Karpas-422 (cell line): ENCODE measurements around the gene KCNF1. TPM values are rescaled to one million over a fixed set of nuclear protein-coding genes. Genes with fewer than 3 reads are reported as not detected.

ENCODE experiments used
- DNase-seq: peaks from one replicate; pipeline ENCODE4 v3.0.0-alpha.2; 2015
- H2AFZ ChIP-seq: fragments of 200-600 bp; sonication (generic); 2 replicates; pipeline ENCODE4 v1.6.1; 2014; ENCODE audit warnings: antibody characterized with exemption, low read length, mixed read lengths
- H3K27ac ChIP-seq: fragments of 200-600 bp; sonication (generic); 2 replicates; pipeline ENCODE4 v1.5.1; 2014; ENCODE audit warnings: mild to moderate bottlenecking, low read length, moderate library complexity
- H3K27me3 ChIP-seq: fragments of 200-600 bp; sonication (generic); 2 replicates; pipeline ENCODE4 v1.6.1; 2014; ENCODE audit warnings: low read length, mixed read lengths
- H3K36me3 ChIP-seq: fragments of 200-600 bp; sonication (generic); 2 replicates; pipeline ENCODE4 v1.6.1; 2014; ENCODE audit warnings: low read length, mixed read lengths; ENCODE audit not compliant: insufficient read depth
- H3K4me1 ChIP-seq: fragments of 200-600 bp; sonication (generic); 2 replicates; pipeline ENCODE4 v1.6.1; 2014; ENCODE audit warnings: mild to moderate bottlenecking, low read length, mixed read lengths
- H3K4me2 ChIP-seq: fragments of 200-600 bp; sonication (generic); 2 replicates; pipeline ENCODE4 v1.6.1; 2014; ENCODE audit warnings: low read length, low read depth, mild to moderate bottlenecking; ENCODE audit not compliant: poor library complexity, severe bottlenecking
- H3K4me3 ChIP-seq: fragments of 200-600 bp; sonication (generic); 2 replicates; pipeline ENCODE4 v1.5.1; 2014; ENCODE audit warnings: mild to moderate bottlenecking, antibody characterized with exemption, low read length, mixed read lengths
- H3K79me2 ChIP-seq: fragments of 200-600 bp; sonication (generic); 2 replicates; pipeline ENCODE4 v1.6.1; 2014; ENCODE audit warnings: mild to moderate bottlenecking, low read length, mixed read lengths
- H3K9ac ChIP-seq: fragments of 200-600 bp; sonication (generic); 2 replicates; pipeline ENCODE4 v1.6.0; 2014; ENCODE audit warnings: low read length
- H3K9me2 ChIP-seq: fragments of 200-600 bp; sonication (generic), shearing (Covaris generic); replicated peaks from 2 replicates; pipeline ENCODE4 v1.6.0; 2014; ENCODE audit warnings: mild to moderate bottlenecking, low read length, moderate library complexity; ENCODE audit not compliant: insufficient read depth
- H3K9me3 ChIP-seq: fragments of 300-700, 200-600 bp; sonication (generic); 2 replicates; pipeline ENCODE4 v1.6.1; 2014; ENCODE audit warnings: low read length, mixed read lengths
- H4K20me1 ChIP-seq: fragments of 200-600 bp; sonication (generic); 2 replicates; pipeline ENCODE4 v1.6.1; 2014; ENCODE audit warnings: mild to moderate bottlenecking, antibody characterized with exemption, low read length, low read depth; ENCODE audit not compliant: insufficient read depth
- total RNA-seq: library from RNA; depleted of rRNA; stranded (reverse); fragments of >200 nt; shearing (Covaris generic); gene quantifications from 2 replicates; pipeline ENCODE4 v1.2.3, GENCODE V29; 2014; ENCODE audit warnings: low replicate concordance

KCNF1 gene
- total RNA-seq, 1 experiment from 2014 or later, result not detected

GRCh38 chr2:10883801-10884478 lies 27.8 kb upstream of the KCNF1 start:
- no peaks in the 10 kb centered on the region for H3K79me2 ChIP-seq
- H3K4me1 ChIP-seq, result no peaks in the 10 kb centered on the region
- H3K27me3 ChIP-seq, result no peaks in the 10 kb centered on the region
- no peaks in the 10 kb centered on the region for H3K9me2 ChIP-seq
- H4K20me1 ChIP-seq, result no peaks in the 10 kb centered on the region
- no peak for DNase-seq
- no peak overlapping the region for H3K27ac ChIP-seq
- H3K4me2 ChIP-seq, result no peak overlapping the region
- H3K9me3 ChIP-seq, result no peaks in the 10 kb centered on the region
- no peak overlapping the region for H3K4me3 ChIP-seq
- no peak overlapping the region for H2AFZ ChIP-seq
- H3K36me3 ChIP-seq, result no peaks in the 10 kb centered on the region
- H3K9ac ChIP-seq, result no peak overlapping the region

GRCh38 chr2:10884574-10884975 lies 27.2 kb upstream of the KCNF1 start:
- no peak for DNase-seq
- Histone ChIP-seq H3K79me2 (no peaks in the 10 kb centered on the region), H4K20me1 (no peaks in the 10 kb centered on the region), H3K9ac (no peak overlapping the region), H3K9me2 (no peaks in the 10 kb centered on the region), H3K4me1 (no peaks in the 10 kb centered on the region), H3K27ac (no peak overlapping the region), H3K4me2 (no peak overlapping the region), H3K27me3 (no peaks in the 10 kb centered on the region), H3K36me3 (no peaks in the 10 kb centered on the region), H3K9me3 (no peaks in the 10 kb centered on the region), H2AFZ (no peak overlapping the region), H3K4me3 (no peak overlapping the region)

GRCh38 chr2:10885094-10885860 lies 26.5 kb upstream of the KCNF1 start:
- H3K9me2 ChIP-seq, result no peaks in the 10 kb centered on the region
- H3K9me3 ChIP-seq, result no peaks in the 10 kb centered on the region
- DNase-seq, result no peak
- H2AFZ ChIP-seq, result no peak overlapping the region
- H3K27ac ChIP-seq, result no peak overlapping the region
- H3K4me1 ChIP-seq, result no peaks in the 10 kb centered on the region
- H3K36me3 ChIP-seq, result no peaks in the 10 kb centered on the region
- no peak overlapping the region for H3K9ac ChIP-seq
- H3K79me2 ChIP-seq, result no peaks in the 10 kb centered on the region
- no peak overlapping the region for H3K4me2 ChIP-seq
- no peak overlapping the region for H3K4me3 ChIP-seq
- H3K27me3 ChIP-seq, result no peaks in the 10 kb centered on the region
- H4K20me1 ChIP-seq, result no peaks in the 10 kb centered on the region

- DNase-seq, result no peak
Measured at GRCh38 chr2:10887476-10887875, 24.3 kb upstream of the KCNF1 start.

GRCh38 chr2:10889651-10890215 lies 22.0 kb upstream of the KCNF1 start:
- H3K9me2 ChIP-seq, result no peaks in the 10 kb centered on the region

More at GRCh38 chr2:10887476-10887875, 24.3 kb upstream of the KCNF1 start:
- no peaks in the 10 kb centered on the region for H3K4me1 ChIP-seq
- no peaks in the 10 kb centered on the region for H3K36me3 ChIP-seq
- H4K20me1 ChIP-seq, result no peaks in the 10 kb centered on the region
- H3K79me2 ChIP-seq, result no peaks in the 10 kb centered on the region
- no peaks in the 10 kb centered on the region for H3K27me3 ChIP-seq
- H3K27ac ChIP-seq, result no peak overlapping the region
- no peak overlapping the region for H3K4me2 ChIP-seq
- no peak overlapping the region for H3K4me3 ChIP-seq
- H3K9me3 ChIP-seq, result no peaks in the 10 kb centered on the region
- no peak overlapping the region for H2AFZ ChIP-seq
- H3K9me2 ChIP-seq, result no peaks in the 10 kb centered on the region
- H3K9ac ChIP-seq, result no peak overlapping the region

GRCh38 chr2:10890706-10891270 lies 20.9 kb upstream of the KCNF1 start:
- H3K79me2 ChIP-seq, result no peaks in the 10 kb centered on the region
- H3K36me3 ChIP-seq, result no peaks in the 10 kb centered on the region
- H2AFZ ChIP-seq, result no peak overlapping the region
- H3K9me2 ChIP-seq, result no peaks in the 10 kb centered on the region
- H3K9me3 ChIP-seq, result no peaks in the 10 kb centered on the region
- no peak overlapping the region for H3K27ac ChIP-seq
- H3K27me3 ChIP-seq, result no peaks in the 10 kb centered on the region
- no peaks in the 10 kb centered on the region for H4K20me1 ChIP-seq
- DNase-seq, result no peak
- H3K9ac ChIP-seq, result no peak overlapping the region
- no peak overlapping the region for H3K4me2 ChIP-seq
- no peak overlapping the region for H3K4me3 ChIP-seq
- H3K4me1 ChIP-seq, result no peaks in the 10 kb centered on the region

More at GRCh38 chr2:10889651-10890215, 22.0 kb upstream of the KCNF1 start:
- no peak for DNase-seq
- Histone ChIP-seq H3K4me2 (no peak overlapping the region), H3K27me3 (no peaks in the 10 kb centered on the region), H3K4me1 (no peaks in the 10 kb centered on the region), H2AFZ (no peak overlapping the region), H4K20me1 (no peaks in the 10 kb centered on the region), H3K9me3 (no peaks in the 10 kb centered on the region), H3K79me2 (no peaks in the 10 kb centered on the region), H3K4me3 (no peak overlapping the region), H3K27ac (no peak overlapping the region), H3K9ac (no peak overlapping the region), H3K36me3 (no peaks in the 10 kb centered on the region)

GRCh38 chr2:10891390-10891789 lies 20.3 kb upstream of the KCNF1 start:
- Histone ChIP-seq H3K9me3 (no peaks in the 10 kb centered on the region), H3K4me2 (no peak overlapping the region), H3K27ac (no peak overlapping the region), H3K36me3 (no peaks in the 10 kb centered on the region), H3K9ac (no peak overlapping the region), H3K4me1 (no peaks in the 10 kb centered on the region), H3K79me2 (no peaks in the 10 kb centered on the region), H3K9me2 (no peaks in the 10 kb centered on the region), H4K20me1 (no peaks in the 10 kb centered on the region), H2AFZ (no peak overlapping the region), H3K4me3 (no peak overlapping the region), H3K27me3 (no peaks in the 10 kb centered on the region)
- no peak for DNase-seq

- H3K36me3 ChIP-seq, result no peaks in the 10 kb centered on the region
- no peaks in the 10 kb centered on the region for H3K79me2 ChIP-seq
- H3K9me2 ChIP-seq, result no peaks in the 10 kb centered on the region
- H3K4me2 ChIP-seq, result no peak overlapping the region
- no peak overlapping the region for H3K9ac ChIP-seq
- H4K20me1 ChIP-seq, result no peaks in the 10 kb centered on the region
- H3K9me3 ChIP-seq, result no peaks in the 10 kb centered on the region
- H3K4me3 ChIP-seq, result no peak overlapping the region
- DNase-seq, result no peak
- H3K27ac ChIP-seq, result no peak overlapping the region
- no peaks in the 10 kb centered on the region for H3K27me3 ChIP-seq
- H2AFZ ChIP-seq, result no peak overlapping the region
- no peaks in the 10 kb centered on the region for H3K4me1 ChIP-seq
Measured at GRCh38 chr2:10891848-10892247, 19.9 kb upstream of the KCNF1 start.
